ENCODE data around the gene IFTAP.

- TF ChIP-seq CTCF (IDR thresholded peaks at IDR 0.05) (peak in 2 of 3 experiments; percentile 36 to 54), POLR2AphosphoS5 (IDR thresholded peaks at IDR 0.05; ENCODE audit: insufficient read depth in 1 of 2, low read depth in 1 of 2) (no peak)
These were observed 29.8 kb upstream of the IFTAP start for GRCh38 chr11:36564376-36565030.
